WERI-Rb-1 (cell line): Measurements from ENCODE around the gene MAD1L1.

Source experiments
- DNase-seq: peaks from one replicate; pipeline ENCODE4 v3.0.0-alpha.2; 2020
- H3K27ac ChIP-seq: fragments of 250-450 bp; sonication (Bioruptor Pico); 2 replicates; pipeline ENCODE4 v1.5.1; 2020; ENCODE audit warnings: mild to moderate bottlenecking, moderate library complexity
- H3K27me3 ChIP-seq: fragments of 250-450 bp; sonication (Bioruptor Pico); 2 replicates; pipeline ENCODE4 v1.5.1; 2021; ENCODE audit warnings: mild to moderate bottlenecking, low read depth, moderate library complexity; ENCODE audit not compliant: insufficient read depth, severe bottlenecking
- H3K36me3 ChIP-seq: fragments of 250-450 bp; sonication (Bioruptor Pico); 2 replicates; pipeline ENCODE4 v1.5.1; 2020; ENCODE audit warnings: mild to moderate bottlenecking, moderate library complexity
- H3K4me3 ChIP-seq: 2 replicates; pipeline ENCODE4 v1.5.1; 2011; ENCODE audit warnings: low read depth, mild to moderate bottlenecking, control low read depth, low read length
- H3K9me3 ChIP-seq: fragments of 250-450 bp; sonication (Bioruptor Pico); 2 replicates; pipeline ENCODE4 v1.5.1; 2021; ENCODE audit warnings: mild to moderate bottlenecking, moderate library complexity; ENCODE audit not compliant: severe bottlenecking
- CTCF ChIP-seq: IDR thresholded peaks from 2 replicates; pipeline ENCODE4 v1.5.1; 2011; ENCODE audit warnings: low read depth, mild to moderate bottlenecking, control low read depth, inconsistent platforms, low read length

MAD1L1 gene

DNA sequence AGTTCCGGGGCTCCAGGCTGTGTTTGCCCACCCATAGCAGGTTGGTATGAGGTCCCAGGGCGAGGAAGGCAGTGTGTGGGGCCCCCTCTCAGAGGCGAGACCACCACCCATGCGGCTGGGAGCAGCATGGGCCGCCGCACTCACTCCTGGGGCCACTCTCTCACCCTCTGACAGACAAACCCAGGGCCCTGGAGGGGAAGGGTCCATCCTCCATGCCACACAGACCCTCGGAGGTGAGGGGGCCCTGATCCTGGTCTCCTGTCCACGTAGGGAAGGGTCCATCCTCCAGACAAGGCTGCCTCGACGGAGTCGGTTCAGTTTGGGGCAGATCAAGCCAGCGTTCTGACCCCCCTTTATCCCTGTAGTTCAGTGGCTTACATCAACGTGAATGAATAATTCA, 331.9 kb downstream of the MAD1L1 start:
- Histone ChIP-seq H3K4me3 (no peak overlapping the region), H3K36me3 (peaks cover 18% of the 10 kb centered on the region), H3K9me3 (no peaks in the 10 kb centered on the region), H3K27ac (no peak overlapping the region), H3K27me3 (no peaks in the 10 kb centered on the region)
- DNase-seq: no peak
- TF ChIP-seq CTCF: no peak

GRCh38 chr7:1899951-1900762, 332.6 kb downstream of the MAD1L1 start:
- Histone ChIP-seq H3K27ac (peak overlapping the region; percentile 70), H3K4me3 (no peak overlapping the region), H3K36me3 (peaks cover 18% of the 10 kb centered on the region), H3K27me3 (no peaks in the 10 kb centered on the region), H3K9me3 (no peaks in the 10 kb centered on the region)
- no peak for TF ChIP-seq CTCF
- no peak for DNase-seq

DNA sequence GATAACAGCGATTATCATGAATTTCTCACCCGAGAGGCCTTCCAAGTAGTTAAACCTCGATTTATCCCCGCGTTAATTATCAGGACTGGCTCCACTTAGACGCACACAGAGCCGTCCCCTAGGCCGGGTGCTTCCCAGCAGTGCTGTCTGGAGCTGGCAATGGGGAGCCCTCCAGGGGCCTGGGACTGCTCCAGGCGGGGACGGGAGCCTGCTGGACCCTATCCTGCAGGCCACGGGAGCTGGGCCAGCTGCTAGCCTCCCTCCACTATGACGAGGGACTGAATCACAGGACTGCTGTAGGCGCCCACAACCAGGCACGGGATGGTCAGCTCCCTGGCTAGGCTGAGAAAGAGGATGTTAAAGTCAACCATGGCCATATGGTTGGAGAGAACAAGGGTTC, 333.5 kb downstream of the MAD1L1 start:
- H3K36me3 ChIP-seq: peaks cover 18% of the 10 kb centered on the region

DNA sequence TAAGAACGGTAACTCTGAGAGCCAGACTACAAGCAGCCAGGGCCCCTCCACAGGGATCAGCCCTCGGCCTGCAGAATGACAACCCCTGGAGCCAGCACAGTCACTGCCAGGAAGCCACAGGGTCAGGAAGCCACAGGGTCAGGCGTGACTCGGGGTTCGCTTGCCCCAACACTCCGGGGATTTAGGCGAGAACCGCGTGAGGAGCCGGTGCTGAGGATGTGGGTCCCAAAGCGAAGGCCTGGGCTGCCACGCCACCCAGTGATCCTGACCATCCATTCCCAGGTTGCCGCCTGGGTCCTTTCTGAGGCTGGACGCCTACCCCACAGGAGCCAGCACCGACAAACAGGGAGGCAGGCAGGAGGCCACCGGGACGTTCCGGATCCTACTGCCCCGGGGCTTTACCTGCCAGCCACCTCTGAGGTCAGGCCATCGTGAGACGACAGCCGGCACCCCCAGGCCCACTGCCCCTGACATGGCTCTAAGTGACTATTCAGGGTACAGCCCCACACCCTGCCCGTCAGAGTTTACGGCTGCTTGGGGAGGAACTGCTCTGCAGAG, 334.0 kb downstream of the MAD1L1 start:
- Histone ChIP-seq H3K27ac (peak overlapping the region; percentile 70), H3K27me3 (no peaks in the 10 kb centered on the region), H3K36me3 (peaks cover 18% of the 10 kb centered on the region), H3K4me3 (no peak overlapping the region), H3K9me3 (no peaks in the 10 kb centered on the region)
- no peak for DNase-seq
- no peak for TF ChIP-seq CTCF

More for the DNA sequence above, 333.5 kb downstream of the MAD1L1 start:
- Histone ChIP-seq H3K9me3 (no peaks in the 10 kb centered on the region), H3K27me3 (no peaks in the 10 kb centered on the region), H3K4me3 (no peak overlapping the region), H3K27ac (peak overlapping the region; percentile 70)
- peak; percentile 50 for DNase-seq
- TF ChIP-seq CTCF: no peak

DNA sequence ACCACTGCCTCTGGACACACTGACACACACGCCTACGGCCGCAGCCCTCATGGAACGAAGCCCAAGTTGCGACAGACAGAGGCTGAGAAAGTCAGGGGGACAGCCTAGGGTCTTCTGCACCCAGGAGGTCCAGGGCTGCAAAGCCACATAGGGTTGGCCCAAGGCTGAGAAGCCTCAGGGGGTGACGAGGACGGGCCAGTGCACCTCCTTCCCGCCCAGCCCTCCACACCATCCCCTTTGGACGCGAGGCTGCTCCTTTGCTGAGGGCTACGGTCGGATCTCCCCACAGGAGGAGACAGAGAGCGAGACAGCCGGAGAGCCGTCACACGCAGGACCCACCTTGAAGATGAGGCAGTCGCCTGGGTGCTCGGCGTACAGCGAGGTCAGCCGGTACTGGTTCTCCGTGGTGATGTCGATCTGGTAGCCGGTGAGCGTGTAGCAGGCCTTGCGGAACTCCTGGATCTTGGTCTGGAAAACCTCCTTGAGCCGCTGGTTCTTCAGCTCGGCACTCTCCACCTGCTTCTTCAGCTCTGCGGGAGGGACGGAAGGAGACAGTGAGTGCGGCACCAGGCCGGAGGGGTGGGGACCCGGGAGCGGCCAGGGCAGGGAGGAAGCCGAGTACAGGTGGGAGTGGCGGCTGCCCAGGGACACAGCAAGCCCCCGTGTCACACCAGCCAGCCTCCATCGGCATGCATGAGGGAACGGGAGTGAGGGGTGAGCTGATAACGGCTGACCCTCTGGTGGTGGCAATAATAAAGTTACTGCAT, 334.7 kb downstream of the MAD1L1 start:
- no peak overlapping the region for H3K4me3 ChIP-seq
- H3K36me3 ChIP-seq: peaks cover 18% of the 10 kb centered on the region
- no peak for TF ChIP-seq CTCF
- H3K9me3 ChIP-seq: no peaks in the 10 kb centered on the region
- DNase-seq: no peak
- no peaks in the 10 kb centered on the region for H3K27me3 ChIP-seq
- no peak overlapping the region for H3K27ac ChIP-seq
